T-helper 1 cell treated with Interleukin-12 subunit alpha and Interleukin-12 subunit beta and Interleukin-4 antibody, amounts not matched to agents 30 μg/mL and 1 μg/mL, for 36 hours (primary cell): Measurements from ENCODE around the gene ST8SIA6.

Experiments used
- H3K27ac Mint-ChIP-seq: one replicate; pipeline ENCODE4 v1.8.0; 2021; ENCODE audit warnings: mild to moderate bottlenecking, mixed read lengths
- H3K27me3 Mint-ChIP-seq: one replicate; pipeline ENCODE4 v1.8.0; 2021; ENCODE audit warnings: low read depth, mixed read lengths
- H3K36me3 Mint-ChIP-seq: one replicate; pipeline ENCODE4 v1.8.0; 2021; ENCODE audit warnings: low read depth, mixed read lengths
- H3K4me1 Mint-ChIP-seq: one replicate; pipeline ENCODE4 v1.8.0; 2021; ENCODE audit warnings: low read depth, mixed read lengths
- H3K4me3 Mint-ChIP-seq: one replicate; pipeline ENCODE4 v1.8.0; 2021; ENCODE audit warnings: mild to moderate bottlenecking, moderate library complexity, mixed read lengths
- H3K9me3 Mint-ChIP-seq: one replicate; pipeline ENCODE4 v1.8.0; 2021; ENCODE audit warnings: mixed read lengths

ST8SIA6 gene

GRCh38 chr10:17426263-17426750, 28.1 kb downstream of the ST8SIA6 start:
- peak overlapping the region; percentile 36 for H3K4me3 Mint-ChIP-seq

GRCh38 chr10:17425584-17426262, 28.7 kb downstream of the ST8SIA6 start:
- Mint-ChIP-seq H3K27ac (peak overlapping the region; percentile 83), H3K27me3 (peaks cover 5% of the 10 kb centered on the region), H3K4me3 (peak overlapping the region; percentile 47), H3K36me3 (no peaks in the 10 kb centered on the region), H3K4me1 (peaks cover 67% of the 10 kb centered on the region), H3K9me3 (no peaks in the 10 kb centered on the region)

More at GRCh38 chr10:17426263-17426750, 28.1 kb downstream of the ST8SIA6 start:
- Mint-ChIP-seq H3K27me3 (peaks cover 5% of the 10 kb centered on the region), H3K4me1 (peaks cover 66% of the 10 kb centered on the region), H3K27ac (peak overlapping the region; percentile 83), H3K9me3 (no peaks in the 10 kb centered on the region), H3K36me3 (no peaks in the 10 kb centered on the region)

DNA sequence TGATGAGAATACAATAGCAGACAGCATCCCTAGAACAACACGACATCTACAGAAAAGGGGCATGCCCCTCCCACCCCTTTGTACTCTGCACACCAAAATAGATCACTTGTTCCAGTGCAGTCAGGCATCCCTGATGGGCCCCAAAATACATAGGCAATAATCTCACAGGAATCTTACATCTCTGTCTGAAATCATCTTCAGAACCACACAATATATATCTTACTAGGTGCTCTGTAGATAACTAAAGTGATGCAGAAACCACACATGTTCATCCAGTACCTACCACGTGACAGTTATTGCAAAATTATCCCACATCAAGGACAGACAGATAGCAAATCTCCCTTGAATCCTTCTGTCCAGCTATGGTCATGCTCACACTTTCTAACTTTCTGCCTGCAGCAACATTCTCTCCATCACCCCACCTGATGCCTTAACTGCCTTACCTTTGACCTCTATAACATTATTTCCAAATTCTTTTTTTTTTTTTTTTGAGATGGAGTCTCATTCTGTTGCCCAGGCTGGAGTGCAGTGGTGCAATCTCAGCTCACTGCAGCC, 30.7 kb downstream of the ST8SIA6 start:
- peaks cover 5% of the 10 kb centered on the region for H3K27me3 Mint-ChIP-seq
- no peaks in the 10 kb centered on the region for H3K36me3 Mint-ChIP-seq
- no peaks in the 10 kb centered on the region for H3K9me3 Mint-ChIP-seq
- peak overlapping the region; percentile 6 for H3K27ac Mint-ChIP-seq
- H3K4me1 Mint-ChIP-seq, result peaks cover 50% of the 10 kb centered on the region
- no peak overlapping the region for H3K4me3 Mint-ChIP-seq

GRCh38 chr10:17422931-17423330, 31.5 kb downstream of the ST8SIA6 start:
- H3K27ac Mint-ChIP-seq, result no peak overlapping the region
- no peak overlapping the region for H3K4me3 Mint-ChIP-seq
- H3K9me3 Mint-ChIP-seq, result no peaks in the 10 kb centered on the region
- H3K4me1 Mint-ChIP-seq, result peaks cover 42% of the 10 kb centered on the region
- peaks cover 5% of the 10 kb centered on the region for H3K27me3 Mint-ChIP-seq
- H3K36me3 Mint-ChIP-seq, result no peaks in the 10 kb centered on the region

DNA sequence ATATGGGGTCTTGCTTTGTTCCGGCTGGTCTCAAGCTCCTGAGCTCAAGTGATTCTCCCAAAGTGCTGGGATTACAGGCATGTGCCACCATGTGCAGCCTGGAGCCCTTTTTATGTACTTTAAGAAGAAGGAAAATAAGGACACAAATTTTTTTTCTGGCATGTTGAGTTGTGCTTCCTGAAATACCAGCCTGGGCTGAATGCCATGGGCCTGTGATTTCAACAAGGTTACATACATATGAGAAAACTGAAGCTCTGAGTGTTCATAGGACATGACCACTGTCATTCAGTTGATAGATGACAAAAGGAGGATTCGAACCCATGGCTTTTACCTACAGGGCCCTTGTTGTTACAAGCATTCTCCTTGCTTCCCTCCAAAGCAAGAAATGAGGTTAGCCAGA, 36.1 kb downstream of the ST8SIA6 start:
- Mint-ChIP-seq H3K4me1 (peaks cover 14% of the 10 kb centered on the region), H3K4me3 (no peak overlapping the region), H3K36me3 (peaks cover 4% of the 10 kb centered on the region), H3K27me3 (peaks cover 28% of the 10 kb centered on the region), H3K9me3 (no peaks in the 10 kb centered on the region), H3K27ac (no peak overlapping the region)

DNA sequence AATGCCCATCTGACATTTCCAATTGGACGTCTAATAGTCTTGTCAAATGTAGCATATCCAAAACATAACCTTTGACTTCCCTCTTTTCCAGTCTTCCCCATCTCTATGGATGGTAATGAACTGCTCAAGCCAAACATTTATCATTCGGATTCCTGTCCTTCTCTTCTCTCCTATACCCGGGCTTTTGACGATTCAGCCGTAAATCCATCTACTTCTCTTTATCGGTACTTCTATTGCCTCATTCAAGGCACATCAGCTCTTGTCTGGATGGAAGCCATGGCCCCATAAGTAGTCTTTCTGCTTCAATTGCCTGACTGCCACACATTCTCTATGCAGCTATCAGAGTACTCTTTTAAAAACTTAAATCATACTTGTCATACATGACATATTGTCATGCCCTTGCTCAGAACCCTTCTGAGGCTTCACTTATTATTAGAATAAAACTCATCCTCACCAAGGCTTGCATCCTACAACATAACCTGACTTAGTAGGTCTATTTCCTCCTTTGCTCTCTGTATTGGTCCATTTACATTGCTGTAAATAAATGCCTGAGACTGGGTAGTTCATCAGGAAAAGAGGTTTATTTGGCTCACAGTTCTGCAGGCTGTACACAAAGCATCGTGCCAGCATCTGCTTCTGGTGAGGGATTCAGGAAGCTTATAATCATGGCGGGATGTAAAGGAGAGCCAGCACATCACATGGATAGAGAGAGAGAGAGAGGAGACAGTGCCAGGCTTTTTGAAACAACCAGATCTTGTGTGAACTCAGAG, 37.8 kb downstream of the ST8SIA6 start:
- Mint-ChIP-seq H3K36me3 (peaks cover 4% of the 10 kb centered on the region), H3K27ac (no peak overlapping the region), H3K4me1 (peaks cover 14% of the 10 kb centered on the region), H3K27me3 (peaks cover 24% of the 10 kb centered on the region), H3K4me3 (no peak overlapping the region), H3K9me3 (no peaks in the 10 kb centered on the region)

- peaks cover 4% of the 10 kb centered on the region for H3K36me3 Mint-ChIP-seq
- H3K9me3 Mint-ChIP-seq, result no peaks in the 10 kb centered on the region
- H3K4me3 Mint-ChIP-seq, result no peak overlapping the region
- H3K27me3 Mint-ChIP-seq, result peaks cover 27% of the 10 kb centered on the region
- H3K4me1 Mint-ChIP-seq, result peaks cover 13% of the 10 kb centered on the region
- no peak overlapping the region for H3K27ac Mint-ChIP-seq
Observed at GRCh38 chr10:17415046-17415658, 39.2 kb downstream of the ST8SIA6 start.

- no peaks in the 10 kb centered on the region for H3K9me3 Mint-ChIP-seq
- H3K27ac Mint-ChIP-seq, result no peak overlapping the region
- peaks cover 15% of the 10 kb centered on the region for H3K4me1 Mint-ChIP-seq
- H3K36me3 Mint-ChIP-seq, result peaks cover 4% of the 10 kb centered on the region
- no peak overlapping the region for H3K4me3 Mint-ChIP-seq
- peaks cover 31% of the 10 kb centered on the region for H3K27me3 Mint-ChIP-seq
Observed at GRCh38 chr10:17414484-17414883, 39.9 kb downstream of the ST8SIA6 start.

- H3K27me3 Mint-ChIP-seq, result peaks cover 31% of the 10 kb centered on the region
- H3K9me3 Mint-ChIP-seq, result no peaks in the 10 kb centered on the region
- H3K4me3 Mint-ChIP-seq, result no peak overlapping the region
- peaks cover 5% of the 10 kb centered on the region for H3K36me3 Mint-ChIP-seq
- no peak overlapping the region for H3K27ac Mint-ChIP-seq
- H3K4me1 Mint-ChIP-seq, result peaks cover 18% of the 10 kb centered on the region
Observed at GRCh38 chr10:17413876-17414275, 40.5 kb downstream of the ST8SIA6 start.

GRCh38 chr10:17412323-17412722, 42.1 kb downstream of the ST8SIA6 start:
- peaks cover 25% of the 10 kb centered on the region for H3K27me3 Mint-ChIP-seq
- H3K4me1 Mint-ChIP-seq, result peaks cover 16% of the 10 kb centered on the region
- no peak overlapping the region for H3K4me3 Mint-ChIP-seq

DNA sequence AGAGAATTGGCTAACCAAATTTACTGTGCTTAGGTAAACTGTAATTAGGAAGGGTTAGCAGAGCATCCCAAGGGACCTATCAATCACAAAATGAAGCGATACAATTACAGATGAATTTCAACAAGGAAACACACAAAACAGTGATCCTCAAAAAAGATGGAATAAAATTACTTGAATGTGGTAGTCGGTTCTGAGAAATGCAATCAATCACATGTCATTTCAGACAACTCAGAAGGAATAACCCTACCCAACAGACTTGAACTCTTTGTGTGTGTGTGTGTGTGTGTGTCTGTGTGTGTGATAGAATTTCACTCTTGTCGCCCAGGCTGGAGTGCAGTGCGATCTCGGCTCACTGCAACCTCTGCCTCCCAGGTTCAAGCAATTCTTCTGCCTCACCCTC, 43.5 kb downstream of the ST8SIA6 start:
- Mint-ChIP-seq H3K9me3 (no peaks in the 10 kb centered on the region), H3K36me3 (peaks cover 1% of the 10 kb centered on the region), H3K27me3 (peaks cover 24% of the 10 kb centered on the region), H3K4me1 (peaks cover 16% of the 10 kb centered on the region), H3K27ac (no peak overlapping the region), H3K4me3 (no peak overlapping the region)

More at GRCh38 chr10:17412323-17412722, 42.1 kb downstream of the ST8SIA6 start:
- Mint-ChIP-seq H3K9me3 (no peaks in the 10 kb centered on the region), H3K36me3 (peaks cover 3% of the 10 kb centered on the region), H3K27ac (no peak overlapping the region)

- Mint-ChIP-seq H3K27ac (no peak overlapping the region), H3K4me1 (peaks cover 12% of the 10 kb centered on the region), H3K9me3 (no peaks in the 10 kb centered on the region), H3K4me3 (no peak overlapping the region), H3K36me3 (peaks cover 1% of the 10 kb centered on the region), H3K27me3 (peaks cover 17% of the 10 kb centered on the region)
Observed at GRCh38 chr10:17409170-17409733, 45.1 kb downstream of the ST8SIA6 start.

- H3K27ac Mint-ChIP-seq, result no peak overlapping the region
- no peak overlapping the region for H3K4me3 Mint-ChIP-seq
- H3K9me3 Mint-ChIP-seq, result no peaks in the 10 kb centered on the region
- H3K4me1 Mint-ChIP-seq, result peaks cover 8% of the 10 kb centered on the region
- peaks cover 12% of the 10 kb centered on the region for H3K27me3 Mint-ChIP-seq
- peaks cover 1% of the 10 kb centered on the region for H3K36me3 Mint-ChIP-seq
Observed at GRCh38 chr10:17407047-17407446, 47.3 kb downstream of the ST8SIA6 start.
